ENCODE results near the gene AQP9.

Gene AQP9

GRCh38 chr15:58141894-58142293 is 3.7 kb downstream of the AQP9 start:
- DNase-seq (ENCODE audit: low read depth) = no peak

- no peak for DNase-seq (ENCODE audit: low read depth)
Measured at GRCh38 chr15:58142827-58143461, 4.8 kb downstream of the AQP9 start.

GRCh38 chr15:58145606-58146005 is 7.4 kb downstream of the AQP9 start:
- DNase-seq (ENCODE audit: low read depth) = no peak

GRCh38 chr15:58146211-58146610 is 8.0 kb downstream of the AQP9 start:
- DNase-seq (ENCODE audit: low read depth) = no peak

- DNase-seq (ENCODE audit: low read depth) = no peak
Measured at GRCh38 chr15:58146749-58147148, 8.6 kb downstream of the AQP9 start.

GRCh38 chr15:58147171-58147611 is 9.0 kb downstream of the AQP9 start:
- DNase-seq (ENCODE audit: low read depth) = no peak

- DNase-seq (ENCODE audit: low read depth) = no peak
Measured at GRCh38 chr15:58148120-58148519, 9.9 kb downstream of the AQP9 start.

- DNase-seq (ENCODE audit: low read depth) = no peak
Measured at GRCh38 chr15:58148633-58149445, 10.7 kb downstream of the AQP9 start.

- DNase-seq (ENCODE audit: low read depth) = no peak
Measured at GRCh38 chr15:58154769-58155168, 16.6 kb downstream of the AQP9 start.

GRCh38 chr15:58159827-58160386 is 21.7 kb downstream of the AQP9 start:
- DNase-seq (ENCODE audit: low read depth) = no peak

GRCh38 chr15:58161436-58161930 is 23.3 kb downstream of the AQP9 start:
- DNase-seq (ENCODE audit: low read depth) = no peak

GRCh38 chr15:58163985-58164384 is 25.8 kb downstream of the AQP9 start:
- DNase-seq (ENCODE audit: low read depth) = no peak

- no peak for DNase-seq (ENCODE audit: low read depth)
Measured at GRCh38 chr15:58164926-58165325, 26.7 kb downstream of the AQP9 start.

GRCh38 chr15:58165661-58166060 is 27.5 kb downstream of the AQP9 start:
- no peak for DNase-seq (ENCODE audit: low read depth)

- DNase-seq (ENCODE audit: low read depth) = no peak
Measured at GRCh38 chr15:58167095-58167691, 29.0 kb downstream of the AQP9 start.

GRCh38 chr15:58169934-58170333 is 31.8 kb downstream of the AQP9 start:
- DNase-seq (ENCODE audit: low read depth) = no peak

- DNase-seq (ENCODE audit: low read depth) = no peak
Measured at GRCh38 chr15:58171476-58172061, 33.4 kb downstream of the AQP9 start.

- no peak for DNase-seq (ENCODE audit: low read depth)
Measured at GRCh38 chr15:58174709-58175108, 36.5 kb downstream of the AQP9 start.

- no peak for DNase-seq (ENCODE audit: low read depth)
Measured at GRCh38 chr15:58175955-58176354, 37.8 kb downstream of the AQP9 start.

- DNase-seq (ENCODE audit: low read depth) = no peak
Measured at GRCh38 chr15:58178668-58179067, 40.5 kb downstream of the AQP9 start.

GRCh38 chr15:58179206-58179605 is 41.0 kb downstream of the AQP9 start:
- DNase-seq (ENCODE audit: low read depth) = no peak

GRCh38 chr15:58179741-58180381 is 41.7 kb downstream of the AQP9 start:
- DNase-seq (ENCODE audit: low read depth) = no peak

All from CMK (cell line).